ENCODE measurements around the gene IFNA16.
"Not testable (repeated sequence)": the region's sequence is repeated elsewhere in the genome, so short reads cannot be mapped to it uniquely, and the experiment has no call there.

IFNA16 gene

GRCh38 chr9:21217211-21217610 is at the start of gene IFNA16:
Gene IFNA16, minus strand, starts transcription at chr9:21217311. Its CDS starts 6 bp downstream, at chr9:21217305.
- DNase-seq (ENCODE audit: low read depth in 2 of 2) = not testable (repeated sequence)

- no peak for DNase-seq (ENCODE audit: low read depth in 2 of 2)
Observed at GRCh38 chr9:21265421-21266189, 48.5 kb upstream of the IFNA16 start.

GRCh38 chr9:21255538-21256212 is 38.6 kb upstream of the IFNA16 start:
- DNase-seq (ENCODE audit: low read depth in 2 of 2) = no peak

GRCh38 chr9:21252721-21253547 is 35.8 kb upstream of the IFNA16 start:
- DNase-seq (ENCODE audit: low read depth in 2 of 2) = no peak

- DNase-seq (ENCODE audit: low read depth in 2 of 2) = no peak
Observed at GRCh38 chr9:21251638-21252037, 34.5 kb upstream of the IFNA16 start.

- DNase-seq (ENCODE audit: low read depth in 2 of 2) = no peak
Observed at GRCh38 chr9:21251190-21251589, 34.1 kb upstream of the IFNA16 start.

- DNase-seq (ENCODE audit: low read depth in 2 of 2) = no peak
Observed at GRCh38 chr9:21244836-21245235, 27.7 kb upstream of the IFNA16 start.

- no peak for DNase-seq (ENCODE audit: low read depth in 2 of 2)
Observed at GRCh38 chr9:21239911-21240310, 22.8 kb upstream of the IFNA16 start, which contains the start of gene IFNA14. Gene IFNA14, minus strand, starts transcription at chr9:21240005. Its CDS starts 70 bp downstream, at chr9:21239935.

- not testable (repeated sequence) for DNase-seq (ENCODE audit: low read depth in 2 of 2)
Observed at GRCh38 chr9:21236360-21236714, 19.2 kb upstream of the IFNA16 start.

- peak in 1 of 2 donors; percentile 2 for DNase-seq (ENCODE audit: low read depth in 2 of 2)
Observed at GRCh38 chr9:21235468-21236359, 18.6 kb upstream of the IFNA16 start.

GRCh38 chr9:21234153-21234687 is 17.1 kb upstream of the IFNA16 start:
- no peak for DNase-seq (ENCODE audit: low read depth in 2 of 2)

GRCh38 chr9:21233258-21233657 is 16.1 kb upstream of the IFNA16 start:
- no peak for DNase-seq (ENCODE audit: low read depth in 2 of 2)

- DNase-seq (ENCODE audit: low read depth in 2 of 2) = no peak
Observed at GRCh38 chr9:21228122-21228521, 11.0 kb upstream of the IFNA16 start, which contains the start of gene IFNA17. Gene IFNA17, minus strand, starts transcription at chr9:21228222. Its CDS starts 49 bp downstream, at chr9:21228173.

- DNase-seq (ENCODE audit: low read depth in 2 of 2) = not testable (repeated sequence)
Observed at GRCh38 chr9:21213411-21214326, 3.4 kb downstream of the IFNA16 start.

GRCh38 chr9:21212160-21212559 is 5.0 kb downstream of the IFNA16 start:
- not testable (repeated sequence) for DNase-seq (ENCODE audit: low read depth in 2 of 2)

GRCh38 chr9:21210782-21211181 is 6.3 kb downstream of the IFNA16 start:
- not testable (repeated sequence) for DNase-seq (ENCODE audit: low read depth in 2 of 2)

GRCh38 chr9:21210311-21210710 is 6.8 kb downstream of the IFNA16 start:
- DNase-seq (ENCODE audit: low read depth in 2 of 2) = no peak

- DNase-seq (ENCODE audit: low read depth in 2 of 2) = not testable (repeated sequence)
Observed at GRCh38 chr9:21207043-21207442, 10.1 kb downstream of the IFNA16 start, which contains the start of gene IFNA10. Gene IFNA10, minus strand, starts transcription at chr9:21207143. Its CDS starts 46 bp downstream, at chr9:21207097.

GRCh38 chr9:21205204-21205603 is 11.9 kb downstream of the IFNA16 start:
- DNase-seq (ENCODE audit: low read depth in 2 of 2) = no peak
